ENCODE measurements around the gene ESAM. TPM values are rescaled to one million over a fixed set of nuclear protein-coding genes. Genes with fewer than 3 reads are reported as not detected.

ESAM gene
- total RNA-seq, 2 donors from 2014 or later, result 54.2 to 116 TPM

DNA sequence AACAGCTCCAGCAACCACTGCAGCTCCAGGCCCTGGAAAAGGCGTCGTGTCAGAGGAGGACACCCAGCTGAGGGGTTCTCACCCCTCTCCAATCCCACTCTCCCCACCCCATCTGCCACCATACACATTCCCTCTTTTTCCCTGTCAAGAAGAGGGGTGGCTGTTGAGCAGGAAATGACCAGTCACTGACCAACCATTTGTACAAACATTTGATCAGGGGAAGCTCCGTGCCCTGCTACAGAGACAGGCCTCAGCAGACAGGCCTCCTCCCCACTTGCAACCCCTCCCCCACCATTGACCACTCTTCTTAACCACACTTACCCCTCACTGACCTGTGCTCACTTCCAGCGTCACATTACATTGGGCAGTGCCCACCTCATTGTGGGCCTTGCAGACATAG, 7.8 kb downstream of the ESAM start:
- ATAC-seq (ENCODE audit: insufficient number of reproducible peaks, low FRiP score, low read depth) (no peak), DNase-seq (ENCODE audit: low spot score) (no peak)
- no peaks in the 10 kb centered on the region for H3K27me3 ChIP-seq (replicated peaks; ENCODE audit: insufficient read depth)
- H3K4me1 ChIP-seq (ENCODE audit: control insufficient read depth in 1 of 2, low read depth in 2 of 2), result peaks cover 11 to 16% of the 10 kb centered on the region in 2 donors
- no peak overlapping the region for H3K27ac ChIP-seq
- no peak for TF ChIP-seq CTCF (IDR thresholded peaks at IDR 0.05)
- no peaks in the 10 kb centered on the region for H3K36me3 ChIP-seq
- no peak overlapping the region for H3K4me3 ChIP-seq
- H3K9me3 ChIP-seq, result no peaks in the 10 kb centered on the region

DNA sequence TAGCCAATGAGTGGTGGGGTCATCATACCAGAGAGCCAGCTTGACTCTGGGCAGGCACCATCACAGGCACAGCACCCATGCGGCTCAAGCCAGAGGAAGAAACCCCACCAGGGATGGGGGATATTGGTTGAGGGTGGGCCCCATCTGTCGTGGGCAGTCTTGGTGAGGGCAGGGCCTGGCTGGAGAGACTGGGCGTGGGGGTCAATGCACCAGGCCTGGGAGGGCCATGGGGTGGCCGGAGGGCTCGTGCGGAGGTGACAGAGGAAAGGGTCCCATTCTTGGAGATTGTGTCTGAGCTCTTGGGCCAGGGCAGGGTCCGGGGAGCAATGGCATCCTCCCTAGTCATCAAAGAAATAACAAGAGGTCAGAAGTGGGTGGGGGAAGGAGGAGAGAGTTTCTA, 8.5 kb downstream of the ESAM start:
- peaks cover 7 to 9% of the 10 kb centered on the region in 2 donors for H3K4me1 ChIP-seq (ENCODE audit: control insufficient read depth in 1 of 2, low read depth in 2 of 2)
- no peaks in the 10 kb centered on the region for H3K36me3 ChIP-seq
- H3K27me3 ChIP-seq (replicated peaks; ENCODE audit: insufficient read depth), result no peaks in the 10 kb centered on the region
- H3K27ac ChIP-seq, result no peak overlapping the region
- TF ChIP-seq CTCF (IDR thresholded peaks at IDR 0.05), result no peak
- no peak for ATAC-seq (ENCODE audit: insufficient number of reproducible peaks, low FRiP score, low read depth)
- no peaks in the 10 kb centered on the region for H3K9me3 ChIP-seq
- H3K4me3 ChIP-seq, result no peak overlapping the region
- no peak for DNase-seq (ENCODE audit: low spot score)

- no peak for ATAC-seq (ENCODE audit: insufficient number of reproducible peaks, low FRiP score, low read depth)
- no peak for DNase-seq (ENCODE audit: low spot score)
- Histone ChIP-seq H3K27me3 (replicated peaks; ENCODE audit: insufficient read depth) (no peaks in the 10 kb centered on the region), H3K4me1 (ENCODE audit: control insufficient read depth in 1 of 2, low read depth in 2 of 2) (peaks cover 3 to 5% of the 10 kb centered on the region in 2 donors), H3K9me3 (no peaks in the 10 kb centered on the region), H3K36me3 (no peaks in the 10 kb centered on the region), H3K4me3 (no peak overlapping the region), H3K27ac (no peak overlapping the region)
- no peak for TF ChIP-seq CTCF (IDR thresholded peaks at IDR 0.05)
Measured at GRCh38 chr11:124753205-124753604, 8.9 kb downstream of the ESAM start.

GRCh38 chr11:124752471-124753102, 9.5 kb downstream of the ESAM start:
- ATAC-seq (ENCODE audit: insufficient number of reproducible peaks, low FRiP score, low read depth) (no peak), DNase-seq (ENCODE audit: low spot score) (no peak)
- no peak for TF ChIP-seq CTCF (IDR thresholded peaks at IDR 0.05)
- Histone ChIP-seq H3K36me3 (no peaks in the 10 kb centered on the region), H3K9me3 (no peaks in the 10 kb centered on the region), H3K27ac (no peak overlapping the region), H3K27me3 (replicated peaks; ENCODE audit: insufficient read depth) (no peaks in the 10 kb centered on the region), H3K4me1 (ENCODE audit: control insufficient read depth in 1 of 2, low read depth in 2 of 2) (no peaks in the 10 kb centered on the region), H3K4me3 (no peak overlapping the region)

DNA sequence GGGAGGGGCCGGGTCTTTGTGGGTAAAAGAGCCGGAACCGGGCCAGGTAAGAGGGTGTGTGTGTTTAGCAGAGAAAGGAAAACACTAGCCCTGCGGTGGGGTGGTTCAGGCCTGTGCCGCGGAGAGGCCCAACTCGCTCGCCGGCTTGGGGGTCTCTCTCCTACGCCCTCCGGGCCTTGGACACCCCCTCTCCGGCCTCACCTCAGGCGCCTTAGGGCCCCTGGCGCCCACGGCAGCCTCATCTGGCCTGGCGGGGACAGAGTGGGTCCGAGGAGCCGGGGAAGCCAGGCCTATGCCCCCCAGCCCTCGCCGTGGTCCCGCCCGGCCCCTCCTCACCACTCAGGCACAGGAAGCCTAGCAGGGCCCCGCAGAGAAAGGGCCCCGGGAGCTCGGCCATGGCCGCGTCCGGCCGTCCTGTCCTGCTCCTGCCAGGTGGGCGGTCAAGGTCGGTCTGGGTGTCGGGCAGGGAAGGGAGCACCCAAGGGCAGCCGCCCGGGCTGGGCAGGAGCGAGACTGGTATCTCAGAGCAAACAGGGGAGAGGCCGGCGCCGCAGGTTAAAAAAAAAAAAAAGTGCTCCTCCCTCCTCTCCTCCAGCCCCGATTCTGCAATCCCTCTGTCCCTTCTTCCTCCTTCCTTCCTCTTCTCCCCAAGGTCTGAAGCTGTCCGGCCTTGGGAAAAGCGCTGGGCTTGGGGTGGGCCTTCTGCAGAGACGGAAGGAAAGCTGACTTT, 10.2 kb downstream of the ESAM start, which contains the start of gene VSIG2:
VSIG2 (minus strand) TSS at position 515 of the 730 bp plus-strand sequence; CDS start at position 397, 118 bp downstream.
- no peaks in the 10 kb centered on the region for H3K4me1 ChIP-seq (ENCODE audit: control insufficient read depth in 1 of 2, low read depth in 2 of 2)
- DNase-seq (ENCODE audit: low spot score) (no peak), ATAC-seq (ENCODE audit: insufficient number of reproducible peaks, low FRiP score, low read depth) (no peak)
- H3K27me3 ChIP-seq (replicated peaks; ENCODE audit: insufficient read depth), result no peaks in the 10 kb centered on the region
- no peaks in the 10 kb centered on the region for H3K36me3 ChIP-seq
- no peaks in the 10 kb centered on the region for H3K9me3 ChIP-seq
- H3K27ac ChIP-seq, result no peak within 1 kb of the TSS
- no peak for TF ChIP-seq CTCF (IDR thresholded peaks at IDR 0.05)
- H3K4me3 ChIP-seq, result no peak within 1 kb of the TSS
